B cell (primary cell): ENCODE measurements around the gene ANGPTL2. TPM values are rescaled to one million over a fixed set of nuclear protein-coding genes. Genes with fewer than 3 reads are reported as not detected.

Experiments used
- ATAC-seq: fragments of 200-7000 bp; cut with Tn5 transposase; one replicate; pipeline ENCODE4 v1.10.0; 2021; ENCODE audit warnings: low read depth, mild to moderate bottlenecking, moderate number of reproducible peaks, moderate library complexity
- CTCF ChIA-PET: fragments of 350-600 bp; sonication (Branson Sonifier 250); formaldehyde crosslinking; loops from one replicate; lab custom pipeline; 2021; ENCODE audit warnings: antibody characterized with exemption, inconsistent platforms; lab: Charles Lee
- POLR2A ChIA-PET: fragments of 350-600 bp; sonication (Branson Sonifier 250); formaldehyde crosslinking; loops from one replicate; lab custom pipeline; 2021; ENCODE audit warnings: antibody characterized with exemption; lab: Charles Lee
- DNase-seq: peaks from one replicate; pipeline ENCODE4 v3.0.0; 2013
- H2AFZ ChIP-seq: 2 replicates; pipeline ENCODE4 v1.6.1; 2012; ENCODE audit warnings: mild to moderate bottlenecking, low read depth, low read length; ENCODE audit not compliant: insufficient read depth, poor library complexity, severe bottlenecking
- H3K27ac ChIP-seq, 2 donors: 1 replicate in 1 of 2; 2 replicates in 1 of 2; pipeline ENCODE4 v1.5.1; 2012 to 2013; ENCODE audit warnings: low read length in 2 of 2, mild to moderate bottlenecking in 2 of 2, moderate library complexity in 1 of 2
- H3K27me3 ChIP-seq, 4 experiments: fragments of 200-600 bp in 1 of 4; sonication (generic) in 1 of 4; replicated peaks in 1 of 4; 1 replicate in 2 of 4; 2 replicates in 2 of 4; pipeline versions ENCODE4 v1.6.1 to v1.7.0; 2013 to 2016; ENCODE audit warnings: low read length in 3 of 4, mild to moderate bottlenecking in 2 of 4, mixed read lengths in 1 of 4, moderate library complexity in 1 of 4; ENCODE audit not compliant: insufficient read depth in 4 of 4, control insufficient read depth in 3 of 4; ENCODE audit errors: control extremely low read depth in 1 of 4
- H3K36me3 ChIP-seq, 2 experiments: replicated peaks in 1 of 2; 1 replicate in 1 of 2; 2 replicates in 1 of 2; pipeline versions ENCODE4 v1.6.1 to v1.7.1; 2013; ENCODE audit warnings: low read length in 1 of 2; ENCODE audit not compliant: insufficient read depth in 2 of 2, control insufficient read depth in 1 of 2; ENCODE audit errors: control extremely low read depth in 1 of 2, extremely low read depth in 1 of 2
- H3K4me1 ChIP-seq, 2 donors: fragments of 200-600 bp in 1 of 2; sonication (generic) in 1 of 2; 1 replicate in 1 of 2; 2 replicates in 1 of 2; pipeline versions ENCODE4 v1.5.1 to v1.6.1; 2013 to 2017; ENCODE audit warnings: low read length in 2 of 2; ENCODE audit not compliant: control insufficient read depth in 2 of 2, insufficient read depth in 2 of 2
- H3K4me2 ChIP-seq: replicated peaks from 2 replicates; pipeline ENCODE3; 2012; ENCODE audit warnings: mild to moderate bottlenecking, low read depth, low read length; ENCODE audit not compliant: poor library complexity, severe bottlenecking
- H3K4me3 ChIP-seq, 5 experiments: fragments of 200-600 bp in 1 of 5; sonication (generic) in 1 of 5; 1 replicate in 3 of 5; 2 replicates in 2 of 5; pipeline versions ENCODE4 v1.5.1 to v1.7.0; 2011 to 2016; ENCODE audit warnings: low read length in 4 of 5, mild to moderate bottlenecking in 4 of 5, low read depth in 2 of 5, control low read depth in 1 of 5, moderate library complexity in 1 of 5; ENCODE audit not compliant: insufficient read depth in 1 of 5; ENCODE audit errors: control extremely low read depth in 1 of 5, extremely low read depth in 1 of 5
- H3K79me2 ChIP-seq: fragments of 200-600 bp; sonication (generic); one replicate; pipeline ENCODE4 v1.6.0; 2016; ENCODE audit warnings: low read length; ENCODE audit not compliant: control insufficient read depth, insufficient read depth
- H3K9ac ChIP-seq: fragments of 200-600 bp; sonication (generic); 2 replicates; pipeline ENCODE4 v1.6.1; 2017; ENCODE audit warnings: mild to moderate bottlenecking, low read length, moderate library complexity
- H3K9me3 ChIP-seq, 3 donors: one replicate each; pipeline versions ENCODE4 v1.6.1 to v1.7.1; 2013; ENCODE audit warnings: low read length in 2 of 3; ENCODE audit not compliant: control insufficient read depth in 2 of 3, insufficient read depth in 1 of 3; ENCODE audit errors: control extremely low read depth in 1 of 3
- H4K20me1 ChIP-seq: 2 replicates; pipeline ENCODE4 v1.6.0; 2012; ENCODE audit warnings: mild to moderate bottlenecking, low read length; ENCODE audit not compliant: insufficient read depth, control insufficient read depth, poor library complexity, severe bottlenecking
- H3K27ac Mint-ChIP-seq: one replicate; pipeline ENCODE4 v1.8.0; 2021; ENCODE audit warnings: mixed read lengths
- H3K27me3 Mint-ChIP-seq: one replicate; pipeline ENCODE4 v1.8.0; 2021; ENCODE audit warnings: mixed read lengths
- H3K4me1 Mint-ChIP-seq: one replicate; pipeline ENCODE4 v1.8.0; 2021; ENCODE audit warnings: mixed read lengths
- H3K4me3 Mint-ChIP-seq: one replicate; pipeline ENCODE4 v1.8.0; 2021; ENCODE audit warnings: mixed read lengths
- H3K9me3 Mint-ChIP-seq: one replicate; pipeline ENCODE4 v1.8.0; 2022; ENCODE audit warnings: mixed read lengths; ENCODE audit not compliant: insufficient read depth
- CTCF ChIP-seq: fragments of 200-600 bp; IDR thresholded peaks from one replicate; pipeline ENCODE4 v1.8.0; 2022; ENCODE audit warnings: antibody characterized with exemption, mild to moderate bottlenecking
- EZH2 ChIP-seq: IDR thresholded peaks from 2 replicates; pipeline ENCODE4 v1.6.1; 2012; ENCODE audit warnings: borderline replicate concordance, low read depth, mild to moderate bottlenecking, moderate library complexity, low read length; ENCODE audit not compliant: insufficient read depth, poor library complexity, severe bottlenecking
- WGBS: methylation state at CpG from one replicate; pipeline ENCODE4 v1.1.5; 2013; ENCODE audit warnings: missing lambda C conversion rate; ENCODE audit not compliant: insufficient coverage; 5-methylcytosine and 5-hydroxymethylcytosine counted together
- intact Hi-C: fragments of 100-400 bp; cut with micrococcal nuclease; formaldehyde crosslinking; loops from one replicate; pipeline ENCODE4 v1.10.0; 2022
- polyA plus RNA-seq: library from polyadenylated mRNA; depleted of rRNA; stranded (reverse); fragments of >200 nt; gene quantifications from 2 replicates; pipeline ENCODE4 v1.2.3, GENCODE V29; 2012
- total RNA-seq, 2 donors: library from RNA; stranded (reverse); fragments of 120-200 nt in 1 of 2; gene quantifications; 1 replicate in 1 of 2; 2 replicates in 1 of 2; pipeline versions ENCODE4 v1.2.3 to v1.2.4, GENCODE V29; 2013 to 2022

ANGPTL2 gene
- total and polyA plus RNA-seq, 2 donors (not counting 1 experiment from before 2014, with no cell fraction given), result not detected

- Histone ChIP-seq H2AFZ (no peak overlapping the region), H3K9me3 (peaks cover 0 to 7% (median 3%) of the 10 kb centered on the region in 3 donors), H3K36me3 (peaks cover 4 to 6% of the 10 kb centered on the region in 2 experiments), H4K20me1 (no peaks in the 10 kb centered on the region), H3K27me3 (no peaks in the 10 kb centered on the region), H3K79me2 (no peaks in the 10 kb centered on the region), H3K4me3 (no peak overlapping the region), H3K4me2 (no peak overlapping the region), H3K27ac (no peak overlapping the region), H3K9ac (no peak overlapping the region), H3K4me1 (no peaks in the 10 kb centered on the region)
- H3K4me3 Mint-ChIP-seq, result no peak overlapping the region
- no peaks in the 10 kb centered on the region for H3K4me1 Mint-ChIP-seq
- DNase-seq, result no peak
- no peak overlapping the region for H3K27ac Mint-ChIP-seq
- no peak for ATAC-seq
- ChIA-PET CTCF (no interaction called here), POLR2A (no interaction called here)
- TF ChIP-seq EZH2 (no peak), CTCF (no peak)
- intact Hi-C loops, result no loop called here
- H3K9me3 Mint-ChIP-seq, result peaks cover 4% of the 10 kb centered on the region
- no peaks in the 10 kb centered on the region for H3K27me3 Mint-ChIP-seq
- 93% methylated on average over 3 of the region's 5 CpGs for WGBS
These were observed 54.7 kb downstream of the ANGPTL2 start for GRCh38 chr9:127067603-127068220.

GRCh38 chr9:127066851-127067136, 55.6 kb downstream of the ANGPTL2 start:
- Histone ChIP-seq H3K36me3 (peaks cover 2 to 6% of the 10 kb centered on the region in 2 experiments), H3K27me3 (no peaks in the 10 kb centered on the region), H3K27ac (no peak overlapping the region), H3K79me2 (no peaks in the 10 kb centered on the region), H3K9ac (no peak overlapping the region), H4K20me1 (no peaks in the 10 kb centered on the region), H3K4me1 (no peaks in the 10 kb centered on the region), H3K9me3 (peaks cover 0 to 4% (median 3%) of the 10 kb centered on the region in 3 donors), H3K4me2 (no peak overlapping the region), H2AFZ (no peak overlapping the region), H3K4me3 (no peak overlapping the region)
- peaks cover 4% of the 10 kb centered on the region for H3K9me3 Mint-ChIP-seq
- ATAC-seq, result no peak
- ChIA-PET CTCF (no interaction called here), POLR2A (no interaction called here)
- no peak for DNase-seq
- 100% methylated on average over 2 of the region's 2 CpGs for WGBS
- no peaks in the 10 kb centered on the region for H3K4me1 Mint-ChIP-seq
- H3K27ac Mint-ChIP-seq, result no peak overlapping the region
- no peak overlapping the region for H3K4me3 Mint-ChIP-seq
- H3K27me3 Mint-ChIP-seq, result no peaks in the 10 kb centered on the region
- intact Hi-C loops, result no loop called here
- TF ChIP-seq CTCF (no peak), EZH2 (no peak)
